NCI-H2196 treated with DMSO at 0.1 percent for 48 hours (cell line): ENCODE measurements around the gene RNLS.

ENCODE experiments used
- DNase-seq: peaks from one replicate; lab custom pipeline; 2025; ENCODE audit not compliant: unreplicated experiment; lab: John Stamatoyannopoulos, UW

RNLS gene

DNA sequence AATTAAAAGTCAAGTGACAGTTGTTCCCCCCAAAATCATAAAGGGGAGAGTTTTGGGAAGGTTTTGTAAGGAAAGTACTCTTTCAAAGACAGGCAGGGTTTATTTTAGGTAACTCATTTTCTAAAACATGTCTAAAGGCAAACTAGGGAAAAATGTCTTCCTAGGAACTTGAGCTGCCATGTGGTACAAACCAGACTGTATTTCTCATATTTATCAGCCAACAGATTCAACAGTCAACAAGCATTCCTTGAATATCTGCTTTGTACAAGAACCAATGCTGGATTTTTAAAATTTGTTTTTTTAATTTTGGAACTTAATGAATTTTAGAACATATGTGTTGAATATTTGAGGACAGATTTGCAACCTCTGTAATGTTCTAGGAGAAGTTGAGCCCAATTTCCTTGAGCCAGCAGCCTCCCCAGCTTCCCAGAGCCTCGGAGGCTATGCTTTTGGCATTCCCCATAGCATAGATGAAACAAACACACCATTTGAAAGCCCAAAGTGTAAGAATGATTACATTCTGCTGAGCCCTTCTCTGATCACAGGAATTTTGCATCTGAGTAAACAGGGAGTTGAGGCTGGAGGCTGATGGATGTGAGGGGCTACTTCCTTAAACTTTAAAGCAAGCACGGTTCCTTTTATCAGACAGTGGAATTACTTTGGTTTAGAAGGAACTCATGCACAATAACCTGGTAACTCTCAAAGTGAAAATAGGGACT, 345.1 kb downstream of the RNLS start:
- no peak for DNase-seq

DNA sequence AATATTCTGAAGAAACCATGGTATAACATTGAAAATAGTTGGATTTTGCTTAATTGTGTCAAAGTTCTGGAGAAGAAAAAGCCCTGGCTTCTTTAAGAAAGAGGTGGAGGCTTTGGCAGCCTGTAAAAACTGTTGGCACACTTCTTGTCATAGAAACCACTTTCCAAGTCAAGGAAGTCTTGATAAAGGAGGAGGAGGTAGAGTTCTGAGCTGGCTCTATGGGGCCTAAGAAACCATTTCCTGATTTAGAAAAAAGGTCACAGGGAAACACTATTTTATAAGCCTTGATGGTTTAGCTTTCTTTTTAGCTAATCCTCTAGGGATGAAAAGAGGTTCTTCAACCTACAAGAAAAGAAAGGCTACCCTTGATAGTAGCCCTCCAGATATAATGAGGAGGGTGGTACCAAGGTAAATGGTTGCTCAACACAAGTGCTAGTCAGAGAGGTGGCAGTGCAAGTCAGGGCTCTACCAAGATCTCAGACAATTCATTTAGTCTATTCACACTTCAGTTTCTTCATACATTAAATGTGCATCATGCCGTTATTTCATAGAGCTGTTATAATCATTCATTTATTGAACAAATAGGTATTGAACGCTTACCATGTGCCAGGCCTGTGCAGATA, 346.9 kb downstream of the RNLS start:
- no peak for DNase-seq

DNA sequence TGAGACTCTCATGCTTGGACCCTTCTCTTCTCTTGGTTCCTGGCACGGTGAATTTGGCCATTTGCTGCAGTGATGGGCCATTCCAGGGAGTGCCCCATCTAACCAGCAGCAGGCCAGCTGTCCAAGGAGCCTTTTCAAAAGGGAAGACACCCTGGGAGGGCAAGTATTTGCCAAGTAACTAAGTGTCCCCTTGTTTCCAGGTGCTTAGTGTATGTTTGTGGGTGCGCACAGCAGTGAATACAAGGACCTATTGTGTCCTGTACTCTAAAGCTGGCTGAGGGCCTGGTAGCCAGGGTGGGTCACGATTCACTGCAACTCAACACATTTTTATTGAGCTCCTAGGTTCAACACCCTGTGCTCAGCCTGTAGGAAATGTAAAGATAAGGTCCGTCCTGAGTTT, 348.8 kb downstream of the RNLS start:
- DNase-seq, result no peak

DNA sequence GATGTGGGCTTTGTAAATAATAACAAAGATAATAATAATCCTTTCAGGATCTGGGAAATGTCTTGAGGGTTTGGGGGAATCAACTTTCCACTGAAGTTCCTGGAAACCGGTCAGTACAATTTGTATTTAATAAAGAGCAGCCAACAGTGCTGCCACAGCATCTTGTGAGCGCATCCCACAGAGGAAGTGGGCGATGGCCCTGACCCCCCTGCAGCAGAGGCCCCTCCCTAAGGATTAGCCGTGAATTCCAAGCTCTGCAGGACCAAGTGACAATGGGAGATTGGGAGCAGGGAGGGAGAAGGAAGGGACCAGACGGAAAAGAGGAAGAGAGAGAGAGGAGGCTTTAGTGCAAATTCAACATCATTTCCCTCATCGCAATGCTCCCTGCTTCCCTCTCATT, 349.2 kb downstream of the RNLS start:
- no peak for DNase-seq

DNA sequence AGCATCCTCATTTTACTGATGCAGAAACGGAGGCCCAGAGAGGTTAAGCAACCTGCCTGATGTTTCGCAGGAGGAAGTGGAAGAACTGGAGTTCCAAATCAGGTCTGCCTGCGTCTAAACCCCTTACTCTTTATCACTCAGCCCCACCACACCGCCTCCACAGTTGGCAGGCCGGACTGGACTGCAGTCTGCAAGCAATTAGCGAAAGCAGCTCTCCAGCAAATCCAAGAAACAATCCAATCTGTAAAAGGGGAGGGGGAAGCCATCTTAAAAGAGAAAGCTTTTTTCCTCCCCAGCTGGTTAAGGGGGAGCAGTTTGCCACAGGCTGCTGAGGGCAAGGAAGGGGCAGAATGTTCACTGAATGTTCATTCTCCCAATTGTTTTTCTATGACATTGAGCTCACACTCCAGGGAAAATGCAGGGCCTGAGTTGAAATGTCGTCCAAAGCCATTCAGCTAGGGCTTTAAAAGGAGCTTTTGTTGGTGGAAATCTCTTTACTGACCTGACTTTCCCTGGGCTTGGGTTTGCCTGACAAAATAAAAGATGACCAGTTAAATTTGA, 350.1 kb downstream of the RNLS start:
- no peak for DNase-seq

DNA sequence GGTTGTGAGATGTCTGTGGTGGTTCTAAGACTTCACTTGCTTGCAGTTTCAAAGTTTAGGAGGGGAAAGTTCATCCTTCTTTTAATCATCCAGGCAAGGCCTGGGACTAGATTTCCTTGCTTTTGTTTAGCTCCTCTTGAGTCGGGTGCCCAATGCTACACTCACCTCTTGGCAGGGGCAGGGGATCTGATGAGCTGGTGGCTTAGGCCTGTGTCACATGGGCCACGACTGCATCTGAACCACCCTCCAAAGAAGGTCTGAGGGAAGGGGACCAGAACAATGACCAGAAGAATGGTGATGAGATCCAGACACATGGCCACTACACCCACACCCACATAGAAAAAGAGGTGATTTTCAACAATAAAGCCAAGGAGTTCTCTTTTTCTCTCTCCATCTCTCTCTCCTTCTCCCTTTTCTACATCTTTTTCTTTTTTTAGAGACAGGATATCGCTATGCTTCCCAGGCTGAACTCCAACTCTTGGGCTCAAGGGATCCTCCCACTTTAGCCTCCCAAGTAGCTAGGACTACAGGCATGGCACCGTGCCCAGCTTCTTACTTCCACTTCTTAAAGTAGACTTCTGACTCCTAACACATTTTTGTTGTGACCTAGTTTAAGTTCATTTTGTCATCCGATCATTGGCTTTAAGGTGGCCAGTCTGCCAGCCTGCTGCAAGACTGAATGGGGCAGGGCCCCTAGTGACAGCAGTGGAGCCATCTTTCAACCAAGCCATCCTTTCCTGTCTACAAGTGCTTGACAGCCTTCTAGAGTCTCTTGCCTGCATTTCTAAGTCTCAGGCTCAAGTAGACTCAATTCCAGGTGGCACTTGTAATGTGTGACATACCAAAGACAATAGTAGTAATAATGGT, 350.9 kb downstream of the RNLS start:
- no peak for DNase-seq

DNA sequence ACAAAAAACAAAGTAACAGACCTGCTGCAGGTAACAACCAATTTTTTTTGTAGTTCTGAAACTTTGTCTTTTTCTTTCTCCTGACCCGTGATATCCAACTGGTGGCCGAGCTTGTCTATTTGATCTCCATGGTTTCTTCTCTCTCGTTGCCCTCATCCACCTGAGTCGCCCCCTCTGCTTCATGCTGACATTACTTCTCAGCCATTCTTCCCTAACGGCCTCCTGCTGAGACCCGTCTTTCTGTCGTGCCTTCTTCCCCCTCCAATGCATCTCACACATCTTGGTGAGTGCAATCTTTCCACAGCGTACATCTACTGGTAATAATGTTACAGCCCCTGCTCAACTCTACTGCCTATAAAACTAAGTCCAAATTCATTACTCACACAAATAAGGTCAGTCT, 352.9 kb downstream of the RNLS start:
- no peak for DNase-seq

DNA sequence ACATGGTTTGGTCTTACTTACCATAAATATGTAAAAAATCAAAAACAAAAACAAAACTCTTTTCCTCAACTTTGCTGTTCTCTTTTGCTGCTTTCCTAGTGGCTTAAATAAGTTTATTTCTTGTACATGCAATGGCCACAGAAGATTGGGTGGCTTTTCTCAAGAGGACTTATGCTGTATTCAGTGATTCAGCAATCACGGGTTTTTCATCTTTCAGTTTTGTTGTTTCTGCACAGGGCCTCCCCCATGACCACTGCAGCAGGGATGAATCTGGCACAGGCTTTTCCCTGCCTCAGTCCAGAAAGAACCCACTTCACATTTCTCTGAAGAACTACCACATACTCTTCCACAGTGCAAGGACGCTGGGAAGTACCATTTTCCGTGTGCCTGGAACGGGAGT, 355.0 kb downstream of the RNLS start:
- DNase-seq, result no peak

DNA sequence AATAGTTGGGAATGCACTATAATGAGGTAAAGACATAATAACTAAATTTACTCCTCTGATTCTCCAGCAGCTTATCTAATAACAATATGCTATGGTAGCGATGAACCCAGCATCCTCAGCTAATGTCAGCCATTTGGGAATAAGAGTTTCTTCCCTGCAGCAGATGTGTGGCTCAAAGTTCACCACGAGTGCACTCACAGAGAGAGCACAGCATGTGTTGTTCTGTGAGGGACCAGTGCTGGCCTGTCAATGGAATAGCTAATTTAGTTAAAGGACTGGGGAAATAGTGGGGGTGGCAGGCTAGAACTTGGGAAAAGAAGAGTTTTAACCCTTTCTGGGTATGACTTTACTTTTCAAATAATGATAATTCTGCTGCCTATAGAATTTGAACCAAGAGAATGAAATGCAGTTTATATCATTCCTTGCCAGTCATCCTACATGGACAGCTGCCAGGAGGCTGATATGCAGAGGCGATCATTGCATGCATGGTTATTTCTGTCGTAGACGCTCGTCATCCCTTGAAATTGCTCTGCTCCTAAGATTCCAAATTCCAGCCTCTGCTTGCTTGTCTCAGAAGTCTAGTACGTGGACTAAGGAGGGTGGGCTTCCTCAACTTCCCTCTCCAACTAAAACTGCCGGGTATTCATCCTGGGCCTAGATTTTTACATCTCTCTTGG, 355.6 kb downstream of the RNLS start:
- DNase-seq, result no peak

DNA sequence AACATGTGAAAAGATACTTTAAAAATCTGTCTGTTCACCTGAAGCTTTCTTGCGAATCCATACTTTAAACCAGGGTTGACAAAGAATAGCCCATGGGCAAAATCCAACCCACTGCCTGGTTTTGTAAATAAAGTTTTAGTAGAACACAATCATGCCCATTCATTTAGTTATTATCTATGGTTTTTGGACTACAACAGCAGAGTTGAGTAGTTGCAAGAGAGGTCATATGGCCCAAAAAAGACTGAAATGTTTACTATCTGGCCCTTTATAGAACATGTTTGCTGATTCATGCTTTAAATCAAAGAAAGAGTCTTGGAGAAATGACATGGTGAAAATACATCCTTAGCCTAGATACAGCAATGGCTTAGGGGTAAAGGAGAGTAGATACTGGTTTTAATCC, 356.2 kb downstream of the RNLS start:
- no peak for DNase-seq

DNA sequence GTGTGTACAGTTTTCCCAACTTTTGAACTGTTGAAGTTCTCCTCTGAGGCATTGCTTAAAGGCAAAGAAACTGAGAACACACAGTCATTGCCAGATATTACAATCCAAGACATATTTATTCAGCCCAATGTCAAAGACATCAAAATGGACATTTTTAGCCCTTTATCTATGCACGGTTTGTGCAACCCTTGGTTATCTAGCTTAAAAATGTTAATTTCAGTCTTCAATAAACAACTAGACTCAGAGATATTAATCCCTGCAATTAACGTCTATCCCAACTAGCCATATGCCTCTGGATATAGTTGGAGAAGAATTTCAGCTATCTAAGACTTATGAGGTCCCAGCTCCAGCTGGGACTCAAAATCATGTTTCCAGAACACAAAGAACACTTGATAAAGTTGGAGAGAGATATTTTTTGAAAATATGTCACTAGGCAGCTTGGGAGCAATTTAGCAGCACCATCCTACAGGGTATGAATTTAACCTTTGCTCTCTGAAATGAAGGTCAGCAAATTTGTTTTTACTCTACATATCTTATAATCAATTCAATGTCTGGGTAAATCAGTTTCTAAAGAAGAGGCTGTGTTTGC, 357.0 kb downstream of the RNLS start:
- no peak for DNase-seq
